ENCODE results near the gene SPOPL.

- TF ChIP-seq CTCF (IDR thresholded peaks at IDR 0.05), result no peak
- no peak for TF ChIP-seq POLR2AphosphoS5 (IDR thresholded peaks at IDR 0.05)
- no peak for TF ChIP-seq POLR2A (IDR thresholded peaks at IDR 0.05)
Measured at GRCh38 chr2:138474100-138474825, 27.3 kb upstream of the SPOPL start.

All from transverse colon (tissue), 4 donors.